GM13976 (cell line): ENCODE measurements around the gene SNX21.
"Not testable (repeated sequence)": the region's sequence is repeated elsewhere in the genome, so short reads cannot be mapped to it uniquely, and the experiment has no call there.

Experiments used
- DNase-seq: peaks from one replicate; pipeline ENCODE4 v3.0.0; 2012; ENCODE audit warnings: low spot score
- in situ Hi-C: fragments of 300-500 bp; cut with MboI; formaldehyde crosslinking; loops from one replicate; pipeline ENCODE4 v1.12.0; 2022; ENCODE audit warnings: low sequenced_read_pairs, mixed read lengths, inconsistent platforms; ENCODE audit not compliant: unreplicated experiment
- TF ChIP-seq, protein P1 (sequence below): IDR thresholded peaks from 2 replicates; pipeline ENCODE4 v1.5.1; 2012; ENCODE audit warnings: borderline replicate concordance, mild to moderate bottlenecking; ENCODE audit not compliant: insufficient read depth; ENCODE audit errors: extremely low read depth, missing control alignments, control extremely low read depth

SNX21 gene

DNA sequence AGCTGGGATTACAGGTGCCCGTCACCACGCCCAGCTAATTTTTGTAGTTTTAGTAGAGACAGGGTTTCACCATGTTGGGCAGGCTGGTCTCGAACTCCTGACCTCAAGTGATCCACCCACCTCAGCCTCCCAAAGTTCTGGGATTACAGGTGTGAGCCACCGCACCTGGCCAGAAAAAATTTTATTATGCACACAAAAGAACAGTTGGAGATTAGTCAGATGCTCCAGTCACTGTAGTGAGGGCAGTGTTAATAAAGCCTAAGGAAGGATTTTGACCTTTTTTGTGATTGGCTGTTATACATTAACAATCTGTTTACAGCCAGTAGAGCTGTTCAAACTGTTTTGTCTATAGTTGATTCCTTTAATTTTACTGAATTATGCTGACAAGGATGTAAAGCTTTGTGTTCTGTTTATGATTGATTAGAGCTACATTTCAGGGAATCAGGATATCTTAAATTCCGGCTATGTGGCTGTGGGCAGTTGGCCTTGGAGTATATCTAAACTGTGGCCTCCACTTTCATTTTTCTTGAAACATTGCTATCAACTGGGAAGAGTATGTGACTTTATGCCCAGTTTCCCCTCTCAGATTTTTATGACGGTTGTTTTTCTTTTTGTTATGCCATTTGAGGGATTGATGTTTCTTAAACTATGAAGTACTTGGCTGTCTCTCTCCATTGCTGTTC lies 33.7 kb downstream of the SNX21 start:
- TF ChIP-seq, protein P1, sequence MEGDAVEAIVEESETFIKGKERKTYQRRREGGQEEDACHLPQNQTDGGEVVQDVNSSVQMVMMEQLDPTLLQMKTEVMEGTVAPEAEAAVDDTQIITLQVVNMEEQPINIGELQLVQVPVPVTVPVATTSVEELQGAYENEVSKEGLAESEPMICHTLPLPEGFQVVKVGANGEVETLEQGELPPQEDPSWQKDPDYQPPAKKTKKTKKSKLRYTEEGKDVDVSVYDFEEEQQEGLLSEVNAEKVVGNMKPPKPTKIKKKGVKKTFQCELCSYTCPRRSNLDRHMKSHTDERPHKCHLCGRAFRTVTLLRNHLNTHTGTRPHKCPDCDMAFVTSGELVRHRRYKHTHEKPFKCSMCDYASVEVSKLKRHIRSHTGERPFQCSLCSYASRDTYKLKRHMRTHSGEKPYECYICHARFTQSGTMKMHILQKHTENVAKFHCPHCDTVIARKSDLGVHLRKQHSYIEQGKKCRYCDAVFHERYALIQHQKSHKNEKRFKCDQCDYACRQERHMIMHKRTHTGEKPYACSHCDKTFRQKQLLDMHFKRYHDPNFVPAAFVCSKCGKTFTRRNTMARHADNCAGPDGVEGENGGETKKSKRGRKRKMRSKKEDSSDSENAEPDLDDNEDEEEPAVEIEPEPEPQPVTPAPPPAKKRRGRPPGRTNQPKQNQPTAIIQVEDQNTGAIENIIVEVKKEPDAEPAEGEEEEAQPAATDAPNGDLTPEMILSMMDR = no peak
- in situ Hi-C loops = no loop called here
- no peak for DNase-seq

DNA sequence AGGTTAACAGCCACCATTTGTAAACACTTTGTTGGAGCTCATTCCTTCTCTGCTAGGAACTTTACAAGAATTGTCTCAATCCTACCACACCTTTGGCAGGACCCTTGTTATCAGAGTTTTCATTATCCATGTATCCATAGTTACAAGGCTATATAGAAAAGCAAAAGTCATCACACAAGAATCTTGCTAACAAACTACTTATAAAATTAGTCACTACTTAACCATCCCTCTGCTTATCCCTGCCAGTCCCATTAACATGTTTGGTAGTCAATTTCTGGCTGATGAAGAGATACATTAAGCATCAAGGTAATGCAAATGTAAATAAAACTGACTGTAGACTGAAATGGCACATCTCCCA lies 34.2 kb downstream of the SNX21 start:
- TF ChIP-seq, protein P1 = no peak
- DNase-seq = no peak
- in situ Hi-C loops = no loop called here

DNA sequence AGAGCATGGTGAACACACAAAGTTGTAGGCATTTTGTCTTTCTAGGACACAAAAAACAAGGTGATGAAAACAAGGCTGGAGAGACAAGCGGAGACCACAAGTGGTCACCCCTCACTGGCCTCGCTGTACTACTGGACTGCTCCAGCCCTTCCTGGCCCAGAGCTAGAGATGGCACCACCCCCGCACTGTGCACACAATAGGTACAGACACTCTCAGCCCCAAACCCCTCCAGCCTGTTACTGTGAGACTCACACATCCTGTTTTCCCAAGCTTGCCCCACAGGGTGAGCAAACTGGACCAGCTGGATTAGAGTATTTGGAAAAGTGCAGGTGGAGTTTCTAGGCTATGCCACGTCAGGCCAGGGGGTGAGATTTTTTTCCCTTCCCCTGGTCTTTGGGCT lies 39.0 kb downstream of the SNX21 start:
- in situ Hi-C loops = no loop called here
- DNase-seq = no peak
- TF ChIP-seq, protein P1 = no peak

DNA sequence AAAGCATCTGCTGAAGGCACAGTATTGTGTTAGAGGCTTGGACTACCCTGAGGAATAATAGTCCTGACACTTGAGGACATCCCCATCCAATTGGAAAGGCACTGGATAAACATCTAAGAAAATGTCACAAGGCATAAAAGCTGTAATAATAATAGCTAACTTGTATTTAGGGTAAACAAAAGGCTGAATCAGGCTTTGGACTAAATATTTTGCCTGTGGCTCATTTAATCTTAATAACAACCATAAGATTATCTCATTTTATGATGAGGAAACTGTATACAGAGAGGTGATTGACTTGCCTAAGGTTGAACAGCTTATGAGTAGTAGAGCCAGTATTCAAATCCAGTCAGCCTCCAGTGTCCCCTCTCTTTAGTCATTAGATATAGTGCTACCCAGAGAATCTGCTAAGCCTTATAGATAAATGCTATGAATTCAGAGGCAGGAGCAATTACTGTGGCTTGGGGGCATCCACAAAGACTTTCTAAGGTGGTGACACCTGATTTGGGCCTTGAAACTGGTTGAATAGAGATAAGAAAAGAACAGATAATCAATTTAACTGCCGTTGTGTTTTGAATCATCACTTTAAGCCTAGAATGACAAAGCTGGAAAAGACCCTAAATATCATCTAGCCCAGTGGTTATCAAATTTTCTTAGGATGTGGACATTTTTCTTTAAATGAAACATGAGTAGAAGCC lies 40.0 kb downstream of the SNX21 start:
- in situ Hi-C loops = no loop called here
- no peak for DNase-seq
- TF ChIP-seq, protein P1 = no peak

DNA sequence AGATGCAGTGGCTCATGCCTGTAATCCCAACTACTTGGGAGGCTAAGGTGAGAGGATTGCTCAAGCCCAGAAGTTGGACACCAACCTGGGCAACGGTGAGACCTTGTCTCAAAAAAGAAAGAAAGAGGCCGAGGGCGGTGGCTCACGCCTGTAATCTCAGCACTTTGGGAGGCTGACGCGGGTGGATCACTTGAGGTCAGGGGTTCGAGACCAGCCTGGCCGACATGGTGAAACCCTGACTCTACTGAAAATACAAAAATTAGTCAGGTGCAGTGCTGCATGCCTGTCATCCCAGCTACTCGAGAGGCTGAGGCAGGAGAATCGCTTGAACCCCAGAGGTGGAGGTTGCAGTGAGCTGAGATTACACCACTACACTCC lies 40.5 kb downstream of the SNX21 start:
- DNase-seq, in situ Hi-C loops: not testable (repeated sequence)

DNA sequence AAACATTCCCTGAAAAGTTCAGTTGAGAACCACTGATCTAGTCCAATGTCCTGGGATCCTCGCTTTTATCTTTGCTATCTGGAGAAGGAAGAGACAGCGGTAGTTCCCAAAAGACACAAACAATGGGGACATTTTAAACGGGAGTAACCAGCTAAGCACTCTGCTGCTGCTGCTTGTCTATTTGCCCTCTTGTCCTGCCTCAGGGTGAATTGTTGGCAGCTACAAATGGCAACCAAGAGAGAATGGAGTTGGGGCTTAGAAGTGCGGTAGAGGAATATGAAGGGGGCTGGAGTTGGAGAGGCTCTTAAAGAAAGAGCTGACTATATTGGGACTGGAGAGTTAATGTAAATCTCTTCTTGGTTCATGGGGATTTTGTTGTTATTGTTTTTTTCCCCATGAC lies 41.0 kb downstream of the SNX21 start:
- DNase-seq = no peak
- in situ Hi-C loops = no loop called here
- TF ChIP-seq, protein P1 = no peak

DNA sequence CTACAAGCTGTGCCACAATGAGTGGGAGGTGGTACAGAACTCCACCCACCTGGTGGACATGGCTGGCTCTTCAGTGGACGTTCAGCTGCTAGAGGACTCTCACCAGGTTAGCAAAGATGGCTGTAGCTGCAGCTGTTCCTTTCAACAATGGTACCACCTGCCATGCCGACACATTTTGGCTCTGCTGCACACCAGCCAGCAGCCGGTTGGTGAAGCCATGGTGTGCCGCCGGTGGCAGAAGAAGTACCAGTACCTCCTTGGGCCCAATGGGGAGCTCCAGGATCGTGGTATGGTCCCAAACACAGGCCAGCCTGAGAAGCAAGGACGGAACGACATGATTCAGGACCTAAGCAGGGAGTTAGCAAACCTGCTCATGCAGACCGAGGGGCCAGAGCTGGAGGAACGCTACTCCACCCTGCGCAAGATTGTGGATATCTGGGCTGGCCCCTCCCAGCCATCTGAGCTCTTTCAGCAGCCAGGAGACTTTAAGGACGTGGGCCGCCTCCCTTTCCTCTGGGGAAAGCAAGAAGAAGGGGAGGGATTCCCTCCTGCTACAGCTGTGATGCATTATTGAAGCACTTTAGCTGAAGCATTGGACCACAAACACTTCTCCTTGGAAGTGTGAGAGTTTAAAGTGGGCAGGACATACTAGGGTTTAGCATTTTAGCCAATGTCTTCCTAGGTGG lies 44.6 kb downstream of the SNX21 start:
- TF ChIP-seq, protein P1 = no peak
- in situ Hi-C loops = no loop called here
- DNase-seq = no peak
